GM10266 (cell line): Measurements from ENCODE around the gene ITGA8.

Experiments used
- DNase-seq: peaks from one replicate; pipeline ENCODE4 v3.0.0; 2012; ENCODE audit errors: extremely low spot score
- CTCF ChIP-seq: IDR thresholded peaks from 2 replicates; pipeline ENCODE4 v1.5.1; 2012; ENCODE audit warnings: mild to moderate bottlenecking, low read depth; ENCODE audit not compliant: control insufficient read depth, insufficient read depth; ENCODE audit errors: missing control alignments

Gene ITGA8

GRCh38 chr10:15710455-15710854 lies 9.3 kb downstream of the ITGA8 start:
- DNase-seq = no peak
- TF ChIP-seq CTCF = no peak

GRCh38 chr10:15705298-15705697 lies 14.4 kb downstream of the ITGA8 start:
- no peak for TF ChIP-seq CTCF
- DNase-seq = no peak

DNA sequence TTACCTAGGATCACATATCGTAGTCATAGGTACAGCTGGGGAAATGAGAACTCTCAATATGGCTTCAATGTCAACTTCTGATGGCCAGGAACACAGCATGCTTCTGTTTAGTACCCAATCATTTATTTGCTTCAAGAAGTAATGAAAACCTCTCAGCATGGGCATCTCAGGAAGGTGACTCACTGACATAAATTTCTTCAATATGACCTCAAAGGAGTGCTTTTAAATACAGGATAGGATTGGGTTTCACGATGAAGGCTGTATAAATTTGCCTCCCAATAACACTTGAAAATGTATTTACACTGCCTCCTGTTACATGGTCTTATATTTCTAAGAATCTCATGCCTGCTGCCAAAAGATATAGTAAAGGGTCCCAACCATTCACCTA lies 15.1 kb downstream of the ITGA8 start:
- TF ChIP-seq CTCF = no peak
- no peak for DNase-seq

- TF ChIP-seq CTCF = no peak
- no peak for DNase-seq
These were observed 15.7 kb downstream of the ITGA8 start for GRCh38 chr10:15703944-15704580.

GRCh38 chr10:15703151-15703880 lies 16.4 kb downstream of the ITGA8 start:
- no peak for TF ChIP-seq CTCF
- DNase-seq = no peak

DNA sequence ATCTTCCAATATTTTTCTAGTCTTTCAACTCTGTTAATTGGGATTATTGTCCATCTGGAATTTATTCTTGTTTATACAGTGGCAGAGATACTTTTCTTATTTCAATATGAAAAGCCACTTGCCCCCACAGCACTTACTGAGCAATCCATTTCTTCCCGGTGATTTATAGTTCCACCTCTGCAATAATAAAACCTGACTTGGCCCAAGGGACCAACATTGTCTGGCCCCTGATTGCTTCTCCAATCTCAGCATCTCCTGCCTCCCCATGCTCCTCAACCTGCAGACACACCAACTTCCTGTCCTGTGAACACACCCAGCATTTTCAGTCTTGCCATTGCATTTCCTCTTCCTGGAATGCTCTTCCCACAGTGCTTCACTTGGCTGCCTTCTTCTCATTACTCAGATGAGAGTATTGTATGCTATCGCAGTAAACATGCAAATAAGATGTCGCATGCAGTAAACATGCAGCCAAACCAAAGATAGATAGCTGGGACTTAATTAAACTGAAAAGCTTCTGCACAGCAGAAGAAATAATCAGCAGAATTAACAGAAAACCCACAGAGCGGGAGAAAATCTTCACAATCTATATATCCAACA lies 19.5 kb downstream of the ITGA8 start:
- TF ChIP-seq CTCF = no peak
- no peak for DNase-seq

DNA sequence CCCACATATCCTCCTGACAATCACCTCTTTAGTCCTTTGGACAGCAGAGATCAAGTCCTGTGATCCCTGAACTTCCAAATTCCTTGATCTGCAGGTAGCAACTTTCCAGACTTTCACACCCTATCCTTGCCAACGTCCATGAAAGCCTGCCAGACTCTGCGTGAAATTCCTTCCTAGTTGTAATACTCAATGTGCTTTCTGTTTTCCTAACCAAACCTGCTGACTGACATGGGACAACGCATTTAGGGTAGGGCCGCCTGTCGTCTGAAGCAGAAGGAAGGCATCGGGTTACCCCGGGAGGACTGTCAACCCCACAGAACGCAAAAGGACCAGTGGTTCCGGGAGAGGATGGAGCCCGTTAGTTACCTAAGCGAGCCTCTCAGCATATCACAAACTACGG lies 23.9 kb downstream of the ITGA8 start:
- no peak for DNase-seq
- no peak for TF ChIP-seq CTCF
